ENCODE data around the gene MYEOV. TPM values are rescaled to one million over a fixed set of nuclear protein-coding genes. Genes with fewer than 3 reads are reported as not detected.

Gene MYEOV
- total and polyA plus RNA-seq, 9 of the 15 experiments (the other 6 are each of a cell fraction or from before 2014, with no cell fraction given) = 10.2 to 133 (median 32.2) TPM

DNA sequence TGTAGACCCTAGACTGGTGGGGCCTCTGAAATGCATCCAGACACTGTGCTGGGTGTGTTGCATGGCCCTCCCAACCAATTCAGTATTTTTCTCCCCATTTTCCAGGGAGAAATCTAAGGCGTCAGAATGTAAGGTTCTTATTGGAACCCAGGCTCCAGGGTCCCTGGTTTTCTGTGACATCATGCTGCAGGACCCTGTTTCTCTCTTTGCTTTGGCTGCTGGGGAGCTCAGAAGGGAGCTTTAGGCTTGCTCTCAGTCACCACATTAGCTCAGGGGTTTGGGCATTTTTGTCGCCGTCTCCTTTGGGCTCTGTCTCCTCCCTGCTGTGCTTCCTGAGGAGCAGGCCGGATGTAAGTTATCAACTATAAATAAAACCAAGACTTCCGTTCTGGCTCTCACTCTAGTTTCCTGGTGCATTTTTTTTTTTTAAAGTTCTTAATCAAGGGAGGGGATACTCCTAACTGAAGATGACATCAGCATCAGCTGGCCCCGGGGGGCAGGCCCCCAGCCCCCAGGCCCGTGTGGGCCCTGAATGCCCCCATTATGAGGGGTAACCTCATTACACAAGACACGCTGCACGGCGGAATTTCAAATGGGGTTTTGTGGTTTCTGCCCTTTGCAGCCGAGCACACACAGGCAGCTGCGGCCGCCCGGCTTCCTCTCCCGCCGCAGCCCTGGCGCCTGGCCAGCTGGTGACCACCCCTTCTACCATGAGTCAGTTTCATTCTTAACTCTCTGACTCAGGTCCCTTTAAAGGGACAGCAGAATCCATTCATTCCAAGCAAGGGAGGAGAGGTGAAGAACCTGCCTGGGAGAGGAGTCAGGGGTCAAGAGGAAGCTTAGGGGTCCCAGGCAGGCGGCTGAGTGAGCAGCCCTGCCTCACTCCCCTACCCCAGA is 3.2 kb downstream of the MYEOV start (continued):
- TF ChIP-seq RBBP5 (IDR thresholded peaks at IDR 0.05; ENCODE audit: borderline replicate concordance, insufficient read depth, low read length, poor library complexity, severe bottlenecking) (peak; percentile 50), TAF9B (IDR thresholded peaks at IDR 0.05; ENCODE audit: partially characterized antibody) (peak; percentile 95), LEF1 (IDR thresholded peaks at IDR 0.05) (peak; percentile 81), ZNF384 (IDR thresholded peaks at IDR 0.05; ENCODE audit: low read depth, low read length) (peak; percentile 87), CEBPG (CRISPR knock-in tag; IDR thresholded peaks at IDR 0.05) (no peak), CEBPG (tag; conservative IDR thresholded peaks at IDR 0.05 in 1 of 2, IDR thresholded peaks at IDR 0.05 in 1 of 2) (peak in 1 of 2 experiments; percentile 14; a peak in 2 of 4 replicates), ETV6 (IDR thresholded peaks at IDR 0.05; ENCODE audit: borderline replicate concordance in 1 of 2, low read depth in 2 of 2, low read length in 1 of 2) (peak in 1 of 2 experiments; percentile 70; a peak in 2 of 4 replicates), ETV6 (CRISPR knock-in tag; IDR thresholded peaks at IDR 0.05; ENCODE audit: borderline replicate concordance) (no peak), PHF20 (IDR thresholded peaks at IDR 0.05; ENCODE audit: partially characterized antibody) (no peak), RBFOX2 (IDR thresholded peaks at IDR 0.05; ENCODE audit: low read depth, low read length) (peak; percentile 82)
- TF ChIP-seq, protein P1, sequence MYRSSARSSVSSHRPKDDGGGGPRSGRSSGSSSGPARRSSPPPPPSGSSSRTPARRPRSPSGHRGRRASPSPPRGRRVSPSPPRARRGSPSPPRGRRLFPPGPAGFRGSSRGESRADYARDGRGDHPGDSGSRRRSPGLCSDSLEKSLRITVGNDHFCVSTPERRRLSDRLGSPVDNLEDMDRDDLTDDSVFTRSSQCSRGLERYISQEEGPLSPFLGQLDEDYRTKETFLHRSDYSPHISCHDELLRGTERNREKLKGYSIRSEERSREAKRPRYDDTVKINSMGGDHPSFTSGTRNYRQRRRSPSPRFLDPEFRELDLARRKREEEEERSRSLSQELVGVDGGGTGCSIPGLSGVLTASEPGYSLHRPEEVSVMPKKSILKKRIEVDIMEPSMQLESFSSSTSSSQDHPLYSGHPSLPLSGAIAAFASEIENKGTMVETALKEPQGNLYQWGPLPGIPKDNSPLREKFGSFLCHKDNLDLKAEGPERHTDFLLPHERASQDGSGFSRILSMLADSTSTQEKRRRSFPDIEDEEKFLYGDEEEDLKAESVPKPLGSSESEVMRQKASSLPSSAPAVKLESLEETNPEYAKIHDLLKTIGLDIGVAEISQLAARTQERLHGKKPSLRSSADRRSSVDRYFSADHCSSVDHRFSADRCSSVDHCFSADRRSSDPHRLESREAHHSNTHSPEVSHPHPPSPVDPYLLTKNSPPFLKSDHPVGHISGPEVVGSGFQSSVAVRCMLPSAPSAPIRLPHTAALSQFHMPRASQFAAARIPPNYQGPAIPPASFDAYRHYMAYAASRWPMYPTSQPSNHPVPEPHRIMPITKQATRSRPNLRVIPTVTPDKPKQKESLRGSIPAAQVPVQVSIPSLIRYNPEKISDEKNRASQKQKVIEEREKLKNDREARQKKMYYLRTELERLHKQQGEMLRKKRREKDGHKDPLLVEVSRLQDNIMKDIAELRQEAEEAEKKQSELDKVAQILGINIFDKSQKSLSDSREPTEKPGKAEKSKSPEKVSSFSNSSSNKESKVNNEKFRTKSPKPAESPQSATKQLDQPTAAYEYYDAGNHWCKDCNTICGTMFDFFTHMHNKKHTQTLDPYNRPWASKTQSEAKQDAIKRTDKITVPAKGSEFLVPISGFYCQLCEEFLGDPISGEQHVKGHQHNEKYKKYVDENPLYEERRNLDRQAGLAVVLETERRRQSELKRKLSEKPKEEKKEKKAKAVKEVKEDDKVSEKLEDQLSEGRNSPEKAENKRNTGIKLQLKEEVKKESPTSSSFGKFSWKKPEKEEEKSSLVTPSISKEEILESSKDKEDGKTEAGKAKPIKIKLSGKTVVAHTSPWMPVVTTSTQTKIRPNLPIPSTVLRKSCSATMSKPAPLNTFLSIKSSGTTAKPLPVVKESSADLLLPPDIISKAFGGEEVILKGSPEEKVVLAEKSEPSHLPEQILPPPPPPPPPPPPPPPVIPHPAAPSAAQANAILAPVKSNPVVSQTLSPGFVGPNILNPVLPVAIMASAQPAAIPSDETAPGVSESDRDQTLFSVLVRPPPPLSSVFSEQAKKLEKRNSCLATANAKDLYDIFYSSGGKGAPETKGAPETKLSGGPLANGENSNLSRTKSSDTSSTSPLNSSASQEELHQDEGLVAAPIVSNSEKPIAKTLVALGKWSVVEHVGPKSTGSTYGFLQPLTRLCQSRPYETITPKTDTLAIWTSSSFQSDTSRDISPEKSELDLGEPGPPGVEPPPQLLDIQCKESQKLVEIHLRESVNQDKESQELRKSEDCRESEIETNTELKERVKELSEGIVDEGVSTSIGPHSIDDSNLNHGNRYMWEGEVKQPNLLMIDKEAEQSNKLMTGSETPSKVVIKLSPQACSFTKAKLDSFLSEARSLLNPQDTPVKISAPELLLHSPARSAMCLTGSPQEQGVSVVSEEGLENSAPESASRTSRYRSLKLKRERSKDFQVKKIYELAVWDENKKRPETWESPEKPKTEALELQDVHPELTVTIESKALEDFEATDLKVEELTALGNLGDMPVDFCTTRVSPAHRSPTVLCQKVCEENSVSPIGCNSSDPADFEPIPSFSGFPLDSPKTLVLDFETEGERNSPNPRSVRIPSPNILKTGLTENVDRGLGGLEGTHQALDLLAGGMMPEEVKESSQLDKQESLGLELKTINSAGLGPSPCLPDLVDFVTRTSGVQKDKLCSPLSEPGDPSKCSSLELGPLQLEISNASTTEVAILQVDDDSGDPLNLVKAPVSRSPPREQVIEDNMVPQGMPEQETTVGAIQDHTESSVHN (IDR thresholded peaks at IDR 0.05; ENCODE audit: borderline replicate concordance in 1 of 2, low read depth in 1 of 2) = peak in 1 of 2 experiments; percentile 96; a peak in 2 of 4 replicates

Data from K562 (cell line).